GM19395 (cell line): ENCODE data around the gene SRC.

Experiments used
- ATAC-seq: cut with Tn5 transposase; IDR thresholded peaks from one replicate; pipeline ENCODE4 v1.9.1; 2021; ENCODE audit warnings: mild to moderate bottlenecking, moderate library complexity; ENCODE audit not compliant: unreplicated experiment

The SRC gene

DNA sequence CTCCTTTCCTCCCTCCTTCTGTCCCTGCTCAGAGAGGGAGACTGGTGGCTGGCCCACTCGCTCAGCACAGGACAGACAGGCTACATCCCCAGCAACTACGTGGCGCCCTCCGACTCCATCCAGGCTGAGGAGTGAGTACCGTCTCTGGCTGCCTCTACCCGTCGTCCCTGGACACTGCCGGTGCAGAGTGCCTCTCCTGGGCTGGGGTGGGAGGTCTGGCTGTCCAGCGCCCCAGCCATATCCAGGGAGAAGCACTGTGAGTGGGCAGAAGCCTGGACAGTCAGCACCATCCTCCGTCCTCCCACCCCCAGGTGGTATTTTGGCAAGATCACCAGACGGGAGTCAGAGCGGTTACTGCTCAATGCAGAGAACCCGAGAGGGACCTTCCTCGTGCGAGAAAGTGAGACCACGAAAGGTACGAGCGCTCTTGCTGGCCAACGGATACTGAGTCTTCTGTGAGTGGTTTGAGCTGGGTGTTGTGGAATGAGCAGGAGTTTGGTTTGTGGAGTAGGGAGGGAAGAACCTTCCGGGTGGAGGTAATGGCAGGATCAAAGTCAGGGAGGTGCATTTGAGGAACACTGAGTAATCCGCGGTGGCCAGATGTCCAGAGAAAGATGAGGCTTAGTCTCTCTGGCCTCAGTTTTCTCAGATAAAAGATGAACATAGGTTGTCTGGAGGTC is 48.1 kb downstream of the SRC start:
- no peak for ATAC-seq

GRCh38 chr20:37394543-37395409 is 48.8 kb downstream of the SRC start:
- no peak for ATAC-seq

DNA sequence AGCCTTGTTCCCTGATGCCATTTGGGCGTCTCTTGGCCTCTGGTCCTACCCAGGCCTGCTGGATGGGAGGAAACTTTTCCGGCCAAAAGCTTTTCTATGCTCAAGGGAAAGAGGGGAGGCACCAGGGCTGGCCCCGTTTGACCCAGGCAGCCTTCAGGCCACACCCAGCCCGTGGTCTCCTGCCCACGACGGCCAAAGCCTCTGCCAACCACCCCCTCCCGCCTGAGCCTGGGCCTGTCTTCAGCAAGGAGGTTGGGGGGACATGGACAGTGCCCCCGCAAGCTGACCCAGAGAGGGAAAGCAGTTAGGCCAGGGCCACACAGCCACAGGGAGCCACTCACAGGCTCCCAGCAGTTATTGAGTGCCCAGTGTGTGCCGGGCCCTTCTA is 49.5 kb downstream of the SRC start:
- ATAC-seq: no peak

DNA sequence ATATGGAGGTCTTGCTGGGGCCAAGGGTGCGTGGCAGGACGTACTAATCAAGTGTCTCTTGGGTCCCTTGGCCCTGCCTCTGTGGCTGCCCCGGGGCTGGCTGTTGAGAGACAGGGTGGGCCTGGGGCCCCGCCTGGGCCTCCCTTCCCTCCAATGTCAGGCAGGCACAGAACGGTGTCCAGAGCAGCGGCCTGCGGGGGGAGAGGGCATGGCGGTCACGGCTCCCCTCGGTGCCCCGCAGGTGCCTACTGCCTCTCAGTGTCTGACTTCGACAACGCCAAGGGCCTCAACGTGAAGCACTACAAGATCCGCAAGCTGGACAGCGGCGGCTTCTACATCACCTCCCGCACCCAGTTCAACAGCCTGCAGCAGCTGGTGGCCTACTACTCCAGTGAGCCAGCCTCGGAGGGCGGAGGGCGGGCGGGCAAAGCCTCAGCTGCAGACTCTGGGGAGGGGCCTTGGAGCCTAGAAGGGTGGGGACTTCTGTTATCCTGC is 50.0 kb downstream of the SRC start:
- no peak for ATAC-seq

DNA sequence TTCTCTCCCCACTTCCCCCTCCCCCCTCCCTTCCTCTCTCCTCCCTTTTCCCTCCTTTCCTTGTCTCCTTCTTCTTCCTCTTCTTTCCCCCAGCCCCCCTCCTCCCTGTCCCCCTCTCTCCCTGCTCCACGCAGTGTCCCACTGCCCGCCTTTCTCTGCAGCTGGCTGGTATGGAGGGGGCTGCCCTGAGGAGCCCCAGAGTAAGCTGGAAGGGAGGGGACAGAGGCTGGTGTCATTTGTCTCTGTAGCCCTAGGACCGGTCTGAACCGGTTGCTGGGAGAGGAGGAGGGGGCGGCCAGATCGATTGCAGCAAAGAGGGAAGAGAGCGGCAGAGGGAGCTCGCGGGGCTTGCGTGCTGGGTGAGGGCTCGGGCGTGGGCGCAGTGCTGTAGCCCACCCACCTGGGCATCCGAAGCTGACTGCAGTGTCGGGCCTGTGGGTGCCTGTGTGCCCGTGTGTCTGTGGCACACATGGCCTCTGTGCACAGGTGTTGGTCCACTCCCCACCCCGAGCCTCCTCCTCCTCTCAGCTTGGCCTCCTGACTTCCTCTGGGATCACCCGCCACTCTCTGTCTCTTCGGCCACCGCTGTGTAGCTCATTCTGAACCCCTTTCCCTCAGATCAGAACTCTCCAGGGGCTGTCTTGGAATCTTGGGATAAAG is 50.6 kb downstream of the SRC start:
- ATAC-seq: no peak

GRCh38 chr20:37397076-37397953 is 51.4 kb downstream of the SRC start:
- ATAC-seq: no peak

DNA sequence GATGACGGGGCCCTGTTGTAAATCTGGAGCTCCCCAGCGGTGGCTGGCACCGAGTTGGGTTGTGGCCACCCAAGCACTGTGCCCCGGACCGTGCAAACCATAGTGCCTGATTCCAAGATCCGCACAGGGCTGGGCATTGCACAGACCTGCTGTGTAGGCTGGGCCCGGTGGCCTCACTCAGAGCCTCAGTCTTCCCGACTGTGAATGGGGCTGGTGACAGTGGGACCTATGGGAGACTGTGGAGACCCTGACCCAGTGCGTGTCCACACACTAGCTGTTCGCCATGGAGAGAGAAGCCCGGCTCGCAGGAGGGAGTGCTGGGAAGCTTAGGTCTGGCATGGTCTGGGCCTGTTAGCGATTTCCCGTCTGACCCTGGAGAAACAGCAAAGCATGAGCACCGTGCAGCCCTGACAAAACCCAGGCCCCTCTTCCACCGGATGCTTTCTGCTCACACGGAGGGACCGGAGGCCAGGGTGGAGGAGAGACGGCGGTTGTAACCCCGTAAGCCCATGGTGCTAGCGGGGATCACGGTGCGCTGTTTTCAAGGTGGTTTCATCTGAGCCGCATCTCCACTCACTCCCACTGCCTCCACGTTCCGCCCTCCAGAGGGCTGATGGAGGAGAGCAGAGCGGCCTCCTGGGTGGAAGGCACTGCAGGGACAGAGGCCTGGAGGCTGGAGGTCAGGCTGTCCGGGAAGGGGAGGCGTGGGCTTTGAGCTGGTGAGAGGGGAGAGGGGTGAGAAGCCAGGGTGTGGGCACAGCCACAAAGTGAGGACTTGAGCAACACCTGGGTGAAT is 52.2 kb downstream of the SRC start:
- ATAC-seq: no peak

DNA sequence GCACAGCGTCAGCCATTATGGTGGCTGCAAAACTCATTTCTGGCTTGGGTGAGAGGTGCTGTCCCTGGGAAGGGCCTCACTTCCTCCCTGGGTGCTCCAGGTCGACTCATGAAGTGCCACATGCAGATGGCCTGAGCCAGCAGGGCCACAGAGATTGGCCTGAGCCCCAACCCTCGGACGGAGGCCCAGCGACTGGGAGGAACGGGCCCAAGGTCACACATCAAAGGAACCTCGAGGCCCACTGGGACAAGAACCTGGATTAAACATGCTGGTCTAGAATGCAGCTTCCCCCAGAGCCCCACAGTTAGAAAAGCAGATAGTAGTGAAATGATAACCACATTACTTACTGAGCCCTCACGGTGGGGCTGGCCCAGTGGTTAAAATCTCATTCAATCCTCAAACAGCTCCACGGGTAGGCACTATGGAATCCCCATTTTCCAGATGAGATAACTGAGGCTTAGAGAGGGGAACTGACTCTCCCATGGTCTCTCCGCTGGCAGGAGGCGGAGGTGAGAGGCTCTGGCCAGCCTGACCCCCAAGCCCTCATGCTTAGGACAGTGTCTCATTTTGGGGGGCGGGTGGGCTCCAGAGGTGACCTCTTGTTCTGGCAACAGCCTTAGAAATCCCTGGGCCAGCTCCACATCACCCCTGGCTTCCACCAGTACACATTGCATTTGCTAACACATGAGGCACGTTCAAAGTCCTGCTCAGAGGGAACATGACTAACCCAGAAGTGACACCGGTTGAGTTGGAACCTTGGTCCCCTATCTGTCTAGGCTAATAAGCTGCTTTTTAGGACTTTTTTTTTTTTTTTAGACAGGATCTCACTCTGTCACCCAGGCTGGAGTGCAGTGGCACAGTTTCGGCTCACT is 53.0 kb downstream of the SRC start:
- ATAC-seq: no peak

DNA sequence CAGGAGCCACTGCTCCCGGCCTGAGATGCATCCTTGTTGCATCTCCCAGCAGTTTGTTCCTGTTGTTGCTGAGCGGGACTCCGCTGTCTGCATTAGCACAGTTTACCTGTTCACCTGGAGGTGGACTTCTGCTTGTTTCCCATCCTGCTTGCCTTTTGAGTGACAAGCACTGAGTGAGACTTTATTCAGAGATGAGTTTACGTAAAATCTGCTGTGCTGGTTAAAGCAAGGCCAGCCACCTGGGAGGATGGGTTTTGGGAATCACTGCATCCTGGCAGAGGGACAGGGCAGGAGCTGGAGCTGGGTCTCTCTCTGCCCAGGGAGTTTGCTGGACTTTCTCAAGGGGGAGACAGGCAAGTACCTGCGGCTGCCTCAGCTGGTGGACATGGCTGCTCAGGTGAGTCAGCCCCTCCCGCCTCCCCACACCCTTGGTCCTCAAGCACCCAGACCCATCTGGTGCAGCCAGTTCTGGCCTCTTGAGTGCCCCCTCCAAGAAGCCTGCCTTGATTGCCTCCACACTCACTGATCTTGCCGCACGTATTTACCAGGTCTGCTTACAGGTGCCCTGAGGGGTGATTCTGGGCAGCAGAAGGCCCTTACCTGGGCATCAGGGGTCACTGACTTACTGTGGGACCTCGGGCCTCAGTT is 55.5 kb downstream of the SRC start:
- ATAC-seq: no peak

DNA sequence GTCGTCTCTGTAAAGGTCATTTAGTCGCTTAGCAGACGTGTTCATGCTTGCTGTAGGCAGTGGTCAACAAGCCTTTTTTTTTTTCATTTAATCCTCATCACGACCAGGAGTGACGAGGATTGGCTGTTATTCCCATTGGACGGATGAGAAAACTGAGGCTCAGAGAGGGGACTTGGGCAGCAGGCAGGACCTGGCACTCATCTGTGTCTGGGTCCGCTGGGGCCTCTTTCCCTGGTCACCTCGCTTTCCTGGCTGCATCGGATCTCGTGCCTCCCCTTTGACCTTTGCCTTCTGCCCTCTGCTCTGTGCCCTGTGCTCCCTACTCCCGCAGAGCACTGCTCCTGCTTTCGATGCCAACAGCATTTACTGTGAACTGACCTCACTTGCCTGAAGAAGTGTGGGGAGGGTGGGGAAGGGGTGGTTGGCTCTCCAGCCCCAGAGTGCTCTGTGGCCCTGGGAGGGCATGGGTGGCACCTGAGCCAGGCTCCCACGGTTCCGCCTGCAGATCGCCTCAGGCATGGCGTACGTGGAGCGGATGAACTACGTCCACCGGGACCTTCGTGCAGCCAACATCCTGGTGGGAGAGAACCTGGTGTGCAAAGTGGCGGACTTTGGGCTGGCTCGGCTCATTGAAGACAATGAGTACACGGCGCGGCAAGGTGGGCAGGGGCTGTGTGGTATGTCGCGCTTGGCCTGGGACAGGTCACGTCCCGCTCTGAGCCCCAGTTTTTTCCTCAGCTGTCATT is 56.2 kb downstream of the SRC start:
- ATAC-seq: no peak

DNA sequence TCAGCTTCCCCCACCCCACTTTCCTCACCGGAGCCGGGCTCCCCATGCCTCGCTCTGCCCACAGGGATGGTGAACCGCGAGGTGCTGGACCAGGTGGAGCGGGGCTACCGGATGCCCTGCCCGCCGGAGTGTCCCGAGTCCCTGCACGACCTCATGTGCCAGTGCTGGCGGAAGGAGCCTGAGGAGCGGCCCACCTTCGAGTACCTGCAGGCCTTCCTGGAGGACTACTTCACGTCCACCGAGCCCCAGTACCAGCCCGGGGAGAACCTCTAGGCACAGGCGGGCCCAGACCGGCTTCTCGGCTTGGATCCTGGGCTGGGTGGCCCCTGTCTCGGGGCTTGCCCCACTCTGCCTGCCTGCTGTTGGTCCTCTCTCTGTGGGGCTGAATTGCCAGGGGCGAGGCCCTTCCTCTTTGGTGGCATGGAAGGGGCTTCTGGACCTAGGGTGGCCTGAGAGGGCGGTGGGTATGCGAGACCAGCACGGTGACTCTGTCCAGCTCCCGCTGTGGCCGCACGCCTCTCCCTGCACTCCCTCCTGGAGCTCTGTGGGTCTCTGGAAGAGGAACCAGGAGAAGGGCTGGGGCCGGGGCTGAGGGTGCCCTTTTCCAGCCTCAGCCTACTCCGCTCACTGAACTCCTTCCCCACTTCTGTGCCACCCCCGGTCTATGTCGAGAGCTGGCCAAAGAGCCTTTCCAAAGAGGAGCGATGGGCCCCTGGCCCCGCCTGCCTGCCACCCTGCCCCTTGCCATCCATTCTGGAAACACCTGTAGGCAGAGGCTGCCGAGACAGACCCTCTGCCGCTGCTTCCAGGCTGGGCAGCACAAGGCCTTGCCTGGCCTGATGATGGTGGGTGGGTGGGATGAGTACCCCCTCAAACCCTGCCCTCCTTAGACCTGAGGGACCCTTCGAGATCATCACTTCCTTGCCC is 57.4 kb downstream of the SRC start:
- ATAC-seq: no peak

DNA sequence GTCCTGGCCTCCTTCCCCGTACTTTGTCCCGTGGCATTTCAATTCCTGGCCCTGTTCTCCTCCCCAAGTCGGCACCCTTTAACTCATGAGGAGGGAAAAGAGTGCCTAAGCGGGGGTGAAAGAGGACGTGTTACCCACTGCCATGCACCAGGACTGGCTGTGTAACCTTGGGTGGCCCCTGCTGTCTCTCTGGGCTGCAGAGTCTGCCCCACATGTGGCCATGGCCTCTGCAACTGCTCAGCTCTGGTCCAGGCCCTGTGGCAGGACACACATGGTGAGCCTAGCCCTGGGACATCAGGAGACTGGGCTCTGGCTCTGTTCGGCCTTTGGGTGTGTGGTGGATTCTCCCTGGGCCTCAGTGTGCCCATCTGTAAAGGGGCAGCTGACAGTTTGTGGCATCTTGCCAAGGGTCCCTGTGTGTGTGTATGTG is 58.5 kb downstream of the SRC start:
- ATAC-seq: no peak

DNA sequence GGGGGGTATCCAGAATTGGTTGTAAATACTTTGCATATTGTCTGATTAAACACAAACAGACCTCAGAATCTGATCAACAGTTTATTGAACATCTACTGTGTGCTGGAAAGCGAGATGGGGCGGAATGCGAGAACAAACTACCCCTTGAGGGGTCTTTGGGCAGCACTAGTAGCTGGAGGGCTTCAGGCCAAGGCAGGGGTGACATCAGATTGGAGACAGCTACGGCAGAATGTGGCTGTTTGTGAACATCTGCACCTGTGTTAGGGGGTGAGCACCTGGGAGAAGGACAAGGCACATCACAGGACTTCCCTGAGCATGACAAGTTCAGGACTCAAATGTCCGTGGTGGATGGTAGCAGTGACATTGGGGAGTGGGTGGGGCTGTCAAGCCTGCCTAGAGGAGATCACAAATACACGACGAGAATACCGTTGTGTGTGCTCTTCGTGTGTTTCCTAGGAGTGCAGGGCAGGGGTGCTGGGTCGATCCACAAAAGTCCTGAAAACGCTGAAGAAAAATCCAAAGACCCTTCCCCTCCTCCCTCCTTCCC is 59.5 kb downstream of the SRC start:
- ATAC-seq: no peak

- no peak for ATAC-seq
Observed at GRCh38 chr20:37406010-37406998, 60.4 kb downstream of the SRC start.

- no peak for ATAC-seq
Observed at GRCh38 chr20:37407019-37407566, 61.2 kb downstream of the SRC start.
